ENCODE results near the gene SYTL2. TPM values are rescaled to one million over a fixed set of nuclear protein-coding genes. Genes with fewer than 3 reads are reported as not detected.
A peak's percentile ranks its signal among the peaks of the same experiment; 100 is the strongest.

Gene SYTL2
- total RNA-seq, 1 experiment from 2014 or later = 132 TPM

DNA sequence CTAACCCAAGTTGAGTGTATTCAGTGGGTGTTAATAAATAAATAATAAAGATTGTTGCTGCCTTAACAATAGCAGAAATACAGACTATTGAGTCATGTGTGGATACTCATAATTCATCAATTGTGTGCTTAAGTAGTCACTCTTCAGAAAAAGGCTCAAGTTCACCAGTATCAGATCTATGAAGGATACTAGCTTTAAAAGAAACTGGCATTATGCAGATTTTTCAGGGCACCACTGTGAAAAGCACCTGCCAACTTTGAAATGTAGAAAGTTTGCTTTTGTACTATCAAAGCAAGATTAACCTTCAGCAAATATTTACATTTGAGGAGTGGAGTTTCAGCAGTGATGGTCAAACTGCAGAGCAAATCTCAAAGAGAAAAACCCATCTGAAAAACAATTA is 20.1 kb upstream of the SYTL2 start:
- POLR2A ChIA-PET = no interaction called here
- ATAC-seq (no peak), DNase-seq (ENCODE audit: low read depth, low spot score) (no peak)
- no TSS peak for BruUV-seq (replicated peaks)
- Histone ChIP-seq H3K27me3 (ENCODE audit: control insufficient read depth, insufficient read depth, low read length) (no peaks in the 10 kb centered on the region), H3K36me3 (ENCODE audit: control insufficient read depth, insufficient read depth, low read length) (no peaks in the 10 kb centered on the region), H3K4me1 (ENCODE audit: control insufficient read depth, insufficient read depth, low read length) (peaks cover 45% of the 10 kb centered on the region), H3K9me3 (ENCODE audit: control insufficient read depth, insufficient read depth, low read depth, low read length) (peaks cover 9% of the 10 kb centered on the region; the same call in 1 of the 2 replicates), H3K4me3 (ENCODE audit: low read depth in 2 of 2, low read length in 2 of 2) (no peak overlapping the region), H3K27ac (ENCODE audit: low read length) (peak overlapping the region; percentile 95)
- in situ Hi-C loops (cut with HindIII; ENCODE audit: low pct_unique_long_range_greater_than_20kb, low sequenced_read_pairs) = no loop called here
- peak; percentile 73 for TF ChIP-seq TCF7L2 (IDR thresholded peaks at IDR 0.05; ENCODE audit: low read depth, low read length)
- no peak for TF ChIP-seq POLR2AphosphoS5 (IDR thresholded peaks at IDR 0.05; ENCODE audit: low read depth, low read length)
- intact Hi-C loops (cut with micrococcal nuclease; ENCODE audit: unreplicated experiment) = no loop called here
- CTCF ChIA-PET = no interaction called here

DNA sequence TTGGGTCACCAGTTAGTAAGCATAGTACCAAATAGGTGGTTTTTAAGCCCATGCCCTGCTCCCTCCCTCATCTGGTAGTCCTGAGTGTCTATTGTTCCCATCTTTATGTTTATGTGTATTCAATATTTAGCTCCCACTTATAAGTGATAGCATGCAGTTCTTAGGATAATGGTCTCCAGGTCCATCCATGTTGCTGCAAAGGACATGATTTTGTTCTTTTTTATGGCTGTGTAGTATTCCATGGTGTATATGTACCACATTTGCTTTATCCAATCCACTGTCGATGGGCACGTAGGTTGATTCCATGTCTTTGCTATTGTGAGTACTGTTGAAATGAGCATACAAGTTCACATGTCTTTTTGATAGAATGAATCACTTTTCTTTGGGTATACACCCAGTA is 18.2 kb upstream of the SYTL2 start:
- intact Hi-C loops (cut with micrococcal nuclease; ENCODE audit: unreplicated experiment) (loop anchor here (5.0 to 10.0 kb wide), 2 partner anchors 112 to 234 kb away; no protein-coding TSS in a partner anchor), in situ Hi-C loops (cut with HindIII; ENCODE audit: low pct_unique_long_range_greater_than_20kb, low sequenced_read_pairs) (no loop called here)
- Histone ChIP-seq H3K4me3 (ENCODE audit: low read depth in 2 of 2, low read length in 2 of 2) (no peak overlapping the region), H3K9me3 (ENCODE audit: control insufficient read depth, insufficient read depth, low read depth, low read length) (no peaks in the 10 kb centered on the region; the same call in 1 of the 2 replicates), H3K4me1 (ENCODE audit: control insufficient read depth, insufficient read depth, low read length) (peaks cover 52% of the 10 kb centered on the region), H3K27me3 (ENCODE audit: control insufficient read depth, insufficient read depth, low read length) (no peaks in the 10 kb centered on the region), H3K27ac (ENCODE audit: low read length) (peak overlapping the region; percentile 95), H3K36me3 (ENCODE audit: control insufficient read depth, insufficient read depth, low read length) (no peaks in the 10 kb centered on the region)
- CTCF ChIA-PET = interaction anchor here (0.6 to 1.0 kb wide), 2 partner anchors 11 to 25 kb away, joined by 3 to 4 read pairs; no protein-coding TSS in a partner anchor
- POLR2A ChIA-PET = no interaction called here
- no TSS peak for BruUV-seq (replicated peaks)
- TF ChIP-seq SIN3A (IDR thresholded peaks at IDR 0.05; ENCODE audit: borderline replicate concordance, insufficient read depth, low read depth, low read length) (no peak), POLR2AphosphoS5 (IDR thresholded peaks at IDR 0.05; ENCODE audit: low read depth, low read length) (no peak), TCF7L2 (IDR thresholded peaks at IDR 0.05; ENCODE audit: low read depth, low read length) (no peak)
- TF ChIP-seq, protein P1, sequence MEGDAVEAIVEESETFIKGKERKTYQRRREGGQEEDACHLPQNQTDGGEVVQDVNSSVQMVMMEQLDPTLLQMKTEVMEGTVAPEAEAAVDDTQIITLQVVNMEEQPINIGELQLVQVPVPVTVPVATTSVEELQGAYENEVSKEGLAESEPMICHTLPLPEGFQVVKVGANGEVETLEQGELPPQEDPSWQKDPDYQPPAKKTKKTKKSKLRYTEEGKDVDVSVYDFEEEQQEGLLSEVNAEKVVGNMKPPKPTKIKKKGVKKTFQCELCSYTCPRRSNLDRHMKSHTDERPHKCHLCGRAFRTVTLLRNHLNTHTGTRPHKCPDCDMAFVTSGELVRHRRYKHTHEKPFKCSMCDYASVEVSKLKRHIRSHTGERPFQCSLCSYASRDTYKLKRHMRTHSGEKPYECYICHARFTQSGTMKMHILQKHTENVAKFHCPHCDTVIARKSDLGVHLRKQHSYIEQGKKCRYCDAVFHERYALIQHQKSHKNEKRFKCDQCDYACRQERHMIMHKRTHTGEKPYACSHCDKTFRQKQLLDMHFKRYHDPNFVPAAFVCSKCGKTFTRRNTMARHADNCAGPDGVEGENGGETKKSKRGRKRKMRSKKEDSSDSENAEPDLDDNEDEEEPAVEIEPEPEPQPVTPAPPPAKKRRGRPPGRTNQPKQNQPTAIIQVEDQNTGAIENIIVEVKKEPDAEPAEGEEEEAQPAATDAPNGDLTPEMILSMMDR (IDR thresholded peaks at IDR 0.05) = no peak
- TF ChIP-seq, protein P2, sequence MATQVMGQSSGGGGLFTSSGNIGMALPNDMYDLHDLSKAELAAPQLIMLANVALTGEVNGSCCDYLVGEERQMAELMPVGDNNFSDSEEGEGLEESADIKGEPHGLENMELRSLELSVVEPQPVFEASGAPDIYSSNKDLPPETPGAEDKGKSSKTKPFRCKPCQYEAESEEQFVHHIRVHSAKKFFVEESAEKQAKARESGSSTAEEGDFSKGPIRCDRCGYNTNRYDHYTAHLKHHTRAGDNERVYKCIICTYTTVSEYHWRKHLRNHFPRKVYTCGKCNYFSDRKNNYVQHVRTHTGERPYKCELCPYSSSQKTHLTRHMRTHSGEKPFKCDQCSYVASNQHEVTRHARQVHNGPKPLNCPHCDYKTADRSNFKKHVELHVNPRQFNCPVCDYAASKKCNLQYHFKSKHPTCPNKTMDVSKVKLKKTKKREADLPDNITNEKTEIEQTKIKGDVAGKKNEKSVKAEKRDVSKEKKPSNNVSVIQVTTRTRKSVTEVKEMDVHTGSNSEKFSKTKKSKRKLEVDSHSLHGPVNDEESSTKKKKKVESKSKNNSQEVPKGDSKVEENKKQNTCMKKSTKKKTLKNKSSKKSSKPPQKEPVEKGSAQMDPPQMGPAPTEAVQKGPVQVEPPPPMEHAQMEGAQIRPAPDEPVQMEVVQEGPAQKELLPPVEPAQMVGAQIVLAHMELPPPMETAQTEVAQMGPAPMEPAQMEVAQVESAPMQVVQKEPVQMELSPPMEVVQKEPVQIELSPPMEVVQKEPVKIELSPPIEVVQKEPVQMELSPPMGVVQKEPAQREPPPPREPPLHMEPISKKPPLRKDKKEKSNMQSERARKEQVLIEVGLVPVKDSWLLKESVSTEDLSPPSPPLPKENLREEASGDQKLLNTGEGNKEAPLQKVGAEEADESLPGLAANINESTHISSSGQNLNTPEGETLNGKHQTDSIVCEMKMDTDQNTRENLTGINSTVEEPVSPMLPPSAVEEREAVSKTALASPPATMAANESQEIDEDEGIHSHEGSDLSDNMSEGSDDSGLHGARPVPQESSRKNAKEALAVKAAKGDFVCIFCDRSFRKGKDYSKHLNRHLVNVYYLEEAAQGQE (IDR thresholded peaks at IDR 0.05; ENCODE audit: insufficient read depth in 1 of 2, low read depth in 2 of 2, low read length in 1 of 2) = no peak
- DNase-seq (ENCODE audit: low read depth, low spot score) (no peak), ATAC-seq (no peak)

DNA sequence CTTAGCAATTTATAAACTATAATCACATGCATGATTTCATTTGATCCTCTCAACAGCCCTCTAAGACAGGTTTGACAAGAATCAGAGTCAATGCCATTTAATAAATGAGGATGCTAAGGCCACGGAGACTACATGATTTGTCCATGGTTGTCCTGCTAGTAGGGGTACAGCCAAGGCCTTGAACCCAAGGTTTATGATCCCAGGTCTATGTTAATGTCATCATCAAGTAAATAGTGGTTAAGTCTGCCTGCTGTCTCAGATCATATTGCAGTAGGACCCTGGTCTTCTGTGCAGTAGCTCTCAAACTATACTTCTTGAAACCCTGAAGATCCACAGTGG is 17.7 kb upstream of the SYTL2 start:
- Histone ChIP-seq H3K4me1 (ENCODE audit: control insufficient read depth, insufficient read depth, low read length) (peaks cover 52% of the 10 kb centered on the region), H3K9me3 (ENCODE audit: control insufficient read depth, insufficient read depth, low read depth, low read length) (no peaks in the 10 kb centered on the region; the same call in 1 of the 2 replicates), H3K27me3 (ENCODE audit: control insufficient read depth, insufficient read depth, low read length) (no peaks in the 10 kb centered on the region), H3K4me3 (ENCODE audit: low read depth in 2 of 2, low read length in 2 of 2) (no peak overlapping the region), H3K27ac (ENCODE audit: low read length) (peak overlapping the region; percentile 95), H3K36me3 (ENCODE audit: control insufficient read depth, insufficient read depth, low read length) (no peaks in the 10 kb centered on the region)
- in situ Hi-C loops (cut with HindIII; ENCODE audit: low pct_unique_long_range_greater_than_20kb, low sequenced_read_pairs) = no loop called here
- DNase-seq (ENCODE audit: low read depth, low spot score) = no peak
- intact Hi-C loops (cut with micrococcal nuclease; ENCODE audit: unreplicated experiment) = loop anchor here (5.0 to 10.0 kb wide), 2 partner anchors 111 to 234 kb away; no protein-coding TSS in a partner anchor
- BruUV-seq (replicated peaks) = no TSS peak
- POLR2A ChIA-PET = interaction anchor here (0.6 kb wide), 2 partner anchors 10 kb away, joined by 3 to 5 read pairs; no protein-coding TSS in a partner anchor
- TF ChIP-seq TCF7L2 (IDR thresholded peaks at IDR 0.05; ENCODE audit: low read depth, low read length) = peak; percentile 90
- TF ChIP-seq, protein P1 (IDR thresholded peaks at IDR 0.05) = no peak
- CTCF ChIA-PET = interaction anchor here (1.0 kb wide), 1 partner anchor 26 kb away, joined by 3 read pairs; no protein-coding TSS in a partner anchor
- ATAC-seq = peak; percentile 67

All from Panc1 (cell line).